IMR-90 (cell line): ENCODE measurements around the gene INO80E. TPM values are rescaled to one million over a fixed set of nuclear protein-coding genes. Genes with fewer than 3 reads are reported as not detected.

Experiments used
- ATAC-seq: fragments of 200-7000 bp; cut with Tn5 transposase; 2 replicates; pipeline ENCODE4 v1.9.1; 2020; ENCODE audit warnings: low read depth, mild to moderate bottlenecking, moderate library complexity
- BruUV-seq: library from RNA; stranded (reverse); fragments of 400-500 nt; replicated peaks from 2 replicates; lab custom pipeline; 2021; lab: Mats Ljungman, UMichigan
- CTCF ChIA-PET: fragments of 300-600 bp; formaldehyde crosslinking; extraction: SDS; loops from one replicate; lab custom pipeline; 2021; ENCODE audit warnings: antibody characterized with exemption; lab: Yijun Ruan, JAX
- POLR2A ChIA-PET: fragments of 300-600 bp; sonication (Branson Sonifier 250); formaldehyde crosslinking; loops from one replicate; lab custom pipeline; 2022; ENCODE audit warnings: antibody characterized with exemption; ENCODE audit not compliant: unreplicated experiment; lab: Charles Lee
- DNase-seq: peaks from one replicate; pipeline ENCODE4 v3.0.0; 2013
- H2AFZ ChIP-seq: replicated peaks from 2 replicates; pipeline ENCODE3; 2013; ENCODE audit warnings: low read length, mild to moderate bottlenecking; ENCODE audit not compliant: poor library complexity
- H2AK5ac ChIP-seq: 2 replicates; pipeline ENCODE4 v1.6.1; 2013; ENCODE audit warnings: low read depth, low read length, inconsistent platforms
- H2AK9ac ChIP-seq: replicated peaks from 2 replicates; pipeline ENCODE3; 2013; ENCODE audit warnings: mild to moderate bottlenecking, low read depth, low read length, moderate library complexity; ENCODE audit not compliant: poor library complexity
- H2BK120ac ChIP-seq: 2 replicates; pipeline ENCODE4 v1.6.1; 2013; ENCODE audit warnings: low read depth, low read length, inconsistent platforms
- H2BK15ac ChIP-seq: 3 replicates; pipeline ENCODE4 v1.6.1; 2013; ENCODE audit warnings: low read depth, low read length, inconsistent platforms
- H2BK20ac ChIP-seq: 2 replicates; pipeline ENCODE4 v1.6.1; 2013; ENCODE audit warnings: low read depth, mild to moderate bottlenecking, inconsistent platforms, low read length, moderate library complexity
- H2BK5ac ChIP-seq: 2 replicates; pipeline ENCODE4 v1.6.1; 2013; ENCODE audit warnings: mild to moderate bottlenecking, low read depth, low read length, inconsistent platforms; ENCODE audit not compliant: poor library complexity, severe bottlenecking
- H3K14ac ChIP-seq: replicated peaks from 2 replicates; pipeline ENCODE4 v1.6.1; 2013; ENCODE audit warnings: low read depth, low read length, inconsistent platforms
- H3K18ac ChIP-seq: 2 replicates; pipeline ENCODE4 v1.6.1; 2013; ENCODE audit warnings: low read depth, low read length, control low read depth
- H3K23ac ChIP-seq: 2 replicates; pipeline ENCODE4 v1.6.1; 2013; ENCODE audit warnings: low read depth, low read length, inconsistent platforms
- H3K27ac ChIP-seq: 2 replicates; pipeline ENCODE4 v1.5.1; 2013; ENCODE audit warnings: mild to moderate bottlenecking, control low read depth, low read length; ENCODE audit not compliant: insufficient read depth
- H3K27me3 ChIP-seq: 2 replicates; pipeline ENCODE4 v1.6.1; 2013; ENCODE audit warnings: low read length; ENCODE audit not compliant: control insufficient read depth, insufficient read depth
- H3K36me3 ChIP-seq: 2 replicates; pipeline ENCODE4 v1.6.1; 2013; ENCODE audit warnings: low read length, mixed read lengths; ENCODE audit not compliant: control insufficient read depth, insufficient read depth
- H3K4ac ChIP-seq: 2 replicates; pipeline ENCODE4 v1.6.1; 2013; ENCODE audit warnings: low read depth, low read length, inconsistent platforms
- H3K4me1 ChIP-seq: 2 replicates; pipeline ENCODE4 v1.6.1; 2013; ENCODE audit warnings: low read length, mixed read lengths; ENCODE audit not compliant: control insufficient read depth, insufficient read depth
- H3K4me2 ChIP-seq: 2 replicates; pipeline ENCODE4 v1.6.1; 2013; ENCODE audit warnings: low read depth, mild to moderate bottlenecking, control low read depth, low read length, moderate library complexity
- H3K4me3 ChIP-seq: 2 replicates; pipeline ENCODE4 v1.5.1; 2013; ENCODE audit warnings: low read depth, mild to moderate bottlenecking, control low read depth, low read length, moderate library complexity; ENCODE audit not compliant: insufficient read depth
- H3K56ac ChIP-seq: 2 replicates; pipeline ENCODE4 v1.6.1; 2013; ENCODE audit warnings: low read length, inconsistent platforms; ENCODE audit not compliant: insufficient read depth; ENCODE audit errors: extremely low read depth
- H3K79me1 ChIP-seq, 2 experiments: 2 replicates each; pipeline ENCODE4 v1.6.1; 2013; ENCODE audit warnings: low read length in 2 of 2, inconsistent platforms in 1 of 2, low read depth in 1 of 2
- H3K9ac ChIP-seq: 2 replicates; pipeline ENCODE4 v1.6.1; 2013; ENCODE audit warnings: low read depth, low read length, control low read depth
- H3K9me1 ChIP-seq: 2 replicates; pipeline ENCODE4 v1.6.1; 2013; ENCODE audit warnings: low read length, inconsistent platforms; ENCODE audit not compliant: insufficient read depth
- H3K9me3 ChIP-seq: 2 replicates; pipeline ENCODE4 v1.6.1; 2013; ENCODE audit warnings: low read length; ENCODE audit not compliant: control insufficient read depth, insufficient read depth
- H4K20me1 ChIP-seq: 2 replicates; pipeline ENCODE4 v1.6.1; 2013; ENCODE audit warnings: low read length, inconsistent platforms; ENCODE audit not compliant: insufficient read depth
- H4K5ac ChIP-seq: 2 replicates; pipeline ENCODE4 v1.6.1; 2013; ENCODE audit warnings: mild to moderate bottlenecking, low read depth, low read length, control low read depth
- H4K8ac ChIP-seq, 2 experiments: 2 replicates each; pipeline ENCODE4 v1.6.1; 2013; ENCODE audit warnings: low read depth in 2 of 2, low read length in 2 of 2, control low read depth in 1 of 2, inconsistent platforms in 1 of 2
- H4K91ac ChIP-seq: 2 replicates; pipeline ENCODE4 v1.6.1; 2013; ENCODE audit warnings: low read depth, low read length, inconsistent platforms; ENCODE audit not compliant: insufficient read depth
- BHLHE40 ChIP-seq: fragments of 150-350 bp; IDR thresholded peaks from 2 replicates; pipeline ENCODE4 v1.6.1; 2016; ENCODE audit warnings: mild to moderate bottlenecking, low read depth, low read length
- CHD1 ChIP-seq: IDR thresholded peaks from 2 replicates; pipeline ENCODE4 v1.6.1; 2012; ENCODE audit warnings: low read depth, low read length, improper control_type of control experiment
- MAFK ChIP-seq: IDR thresholded peaks from 2 replicates; pipeline ENCODE4 v1.6.1; 2012; ENCODE audit warnings: low read depth, low read length, improper control_type of control experiment
- MAZ ChIP-seq: IDR thresholded peaks from 2 replicates; pipeline ENCODE4 v1.6.1; 2012; ENCODE audit warnings: low read depth, mild to moderate bottlenecking, low read length, improper control_type of control experiment, moderate library complexity, borderline replicate concordance
- MXI1 ChIP-seq: IDR thresholded peaks from 2 replicates; pipeline ENCODE4 v1.6.1; 2012; ENCODE audit warnings: low read depth, mild to moderate bottlenecking, low read length, moderate library complexity, borderline replicate concordance
- NFE2L2 ChIP-seq: fragments of 150-350 bp; IDR thresholded peaks from 2 replicates; pipeline ENCODE4 v1.6.1; 2016; ENCODE audit warnings: low read depth, mild to moderate bottlenecking, low read length
- SMC3 ChIP-seq: fragments of 150-350 bp; IDR thresholded peaks from 2 replicates; pipeline ENCODE4 v1.6.1; 2016; ENCODE audit warnings: low read depth, mild to moderate bottlenecking, antibody characterized with exemption, low read length, moderate library complexity
- USF2 ChIP-seq: fragments of 150-350 bp; IDR thresholded peaks from 2 replicates; pipeline ENCODE4 v1.6.1; 2017; ENCODE audit warnings: mild to moderate bottlenecking, antibody characterized with exemption, low read length, low read depth
- WGBS, 2 experiments: methylation state at CpG; one replicate each; pipeline versions ENCODE4 v1.1.5 to v1.1.7; 2013; ENCODE audit warnings: missing lambda C conversion rate in 2 of 2; ENCODE audit not compliant: insufficient read length in 1 of 2; ENCODE audit errors: extremely low coverage in 2 of 2; 5-methylcytosine and 5-hydroxymethylcytosine counted together
- dilution Hi-C: fragments of 300-500 bp; cut with HindIII; formaldehyde crosslinking; loops from one replicate; pipeline ENCODE4 v1.14.3; 2018; ENCODE audit warnings: low sequenced_read_pairs; ENCODE audit not compliant: unreplicated experiment
- in situ Hi-C: fragments of 300-500 bp; cut with MboI; formaldehyde crosslinking; loops from 3 replicates; pipeline ENCODE4 v1.14.3; 2019; ENCODE audit warnings: low sequenced_read_pairs, inconsistent platforms, mixed read lengths
- intact Hi-C: fragments of 100-400 bp; cut with micrococcal nuclease; formaldehyde crosslinking; loops from 2 replicates; pipeline ENCODE4 v1.10.0; 2022
- polyA plus RNA-seq, 3 experiments: library from polyadenylated mRNA; depleted of rRNA; stranded (reverse); fragments of >200 nt; gene quantifications; 2 replicates each; pipeline ENCODE4 v1.2.3, GENCODE V29; 2012; ENCODE audit warnings: low replicate concordance in 1 of 3
- total RNA-seq: library from RNA; depleted of rRNA; stranded (reverse); fragments of >200 nt; gene quantifications from 2 replicates; pipeline ENCODE4 v1.2.3, GENCODE V29; 2012
- TF ChIP-seq, protein P1 (sequence below): fragments of 150-350 bp; IDR thresholded peaks from 2 replicates; pipeline ENCODE4 v1.6.1; 2016; ENCODE audit warnings: low read depth, mild to moderate bottlenecking, low read length, moderate library complexity, borderline replicate concordance

The INO80E gene
- total and polyA plus RNA-seq, 2 of the 4 experiments (the other 2 are of a cell fraction): 40.9 to 42.1 TPM

DNA sequence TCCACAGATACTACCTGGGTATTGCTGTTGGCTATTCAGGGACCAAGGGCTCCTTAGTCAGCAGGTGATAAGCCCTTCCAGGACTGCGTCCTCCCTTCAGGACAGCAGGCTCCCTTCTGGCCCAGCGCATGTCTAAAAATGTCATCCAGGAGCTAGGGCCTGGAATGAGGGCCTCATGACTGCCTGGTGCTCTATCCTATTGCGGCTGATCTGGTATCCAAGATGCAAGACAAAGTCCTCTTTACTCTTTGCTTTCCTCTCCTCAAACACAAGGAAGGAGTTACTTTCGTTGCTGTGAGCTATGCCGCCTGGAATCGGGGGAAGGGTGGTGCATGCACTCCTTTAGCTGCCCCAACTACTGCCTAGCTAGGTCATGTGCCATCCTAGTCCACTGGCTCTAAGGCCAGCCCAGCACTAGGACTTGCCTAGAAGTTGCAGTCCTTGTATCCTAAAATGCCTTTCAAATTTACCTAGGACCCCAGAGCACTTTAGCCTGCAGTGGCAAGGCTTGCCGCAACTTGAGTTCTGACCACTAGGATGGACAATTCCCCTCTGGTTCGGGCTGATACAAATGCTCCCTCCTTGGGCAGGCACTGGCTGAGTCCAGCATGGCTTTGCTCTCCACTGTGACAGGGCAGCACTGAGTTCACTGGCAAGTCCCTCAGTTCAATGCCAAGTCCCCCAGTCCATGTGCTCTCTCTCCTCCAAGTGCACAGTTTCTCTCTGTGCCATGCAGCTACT lies 44.2 kb upstream of the INO80E start:
- Histone ChIP-seq H4K91ac (no peak overlapping the region), H2BK5ac (no peak overlapping the region), H3K36me3 (no peaks in the 10 kb centered on the region), H2BK15ac (no peak overlapping the region), H3K14ac (no peak overlapping the region), H3K4ac (no peak overlapping the region), H2BK20ac (no peak overlapping the region), H3K18ac (no peak overlapping the region), H3K23ac (no peak overlapping the region), H3K9me3 (no peaks in the 10 kb centered on the region), H2AK9ac (no peak overlapping the region), H4K20me1 (no peaks in the 10 kb centered on the region), H2BK120ac (no peak overlapping the region), H3K4me1 (no peaks in the 10 kb centered on the region), H3K9ac (no peak overlapping the region), H2AK5ac (no peak overlapping the region), H3K4me2 (no peak overlapping the region), H2AFZ (peak overlapping the region; percentile 51), H3K9me1 (no peaks in the 10 kb centered on the region), H3K56ac (no peak overlapping the region), H3K4me3 (no peak overlapping the region), H3K27ac (no peak overlapping the region), H3K79me1 (no peaks in the 10 kb centered on the region), H4K8ac (no peak overlapping the region), H4K5ac (no peak overlapping the region), H3K27me3 (no peaks in the 10 kb centered on the region)
- intact Hi-C loops (no loop called here), in situ Hi-C loops (no loop called here), dilution Hi-C loops (no loop called here)
- no TSS peak for BruUV-seq
- CTCF ChIA-PET: no interaction called here
- TF ChIP-seq SMC3 (no peak), NFE2L2 (no peak), MAZ (no peak), USF2 (no peak), BHLHE40 (no peak), CHD1 (no peak), MXI1 (no peak), MAFK (no peak)
- TF ChIP-seq, protein P1, sequence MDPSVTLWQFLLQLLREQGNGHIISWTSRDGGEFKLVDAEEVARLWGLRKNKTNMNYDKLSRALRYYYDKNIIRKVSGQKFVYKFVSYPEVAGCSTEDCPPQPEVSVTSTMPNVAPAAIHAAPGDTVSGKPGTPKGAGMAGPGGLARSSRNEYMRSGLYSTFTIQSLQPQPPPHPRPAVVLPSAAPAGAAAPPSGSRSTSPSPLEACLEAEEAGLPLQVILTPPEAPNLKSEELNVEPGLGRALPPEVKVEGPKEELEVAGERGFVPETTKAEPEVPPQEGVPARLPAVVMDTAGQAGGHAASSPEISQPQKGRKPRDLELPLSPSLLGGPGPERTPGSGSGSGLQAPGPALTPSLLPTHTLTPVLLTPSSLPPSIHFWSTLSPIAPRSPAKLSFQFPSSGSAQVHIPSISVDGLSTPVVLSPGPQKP: no peak
- WGBS, 2 experiments: 73% methylated on average over 7 of the region's 8 CpGs; no CpG with 5 or more reads in 1 of the 2 experiments
- no peak; the same call in 1 of the 2 replicates for ATAC-seq
- POLR2A ChIA-PET: no interaction called here
- DNase-seq: no peak
